Measurements from ENCODE around the gene RNF187. TPM values are rescaled to one million over a fixed set of nuclear protein-coding genes. Genes with fewer than 3 reads are reported as not detected.

Gene RNF187
- total RNA-seq, 1 experiment from 2014 or later = 137 TPM

DNA sequence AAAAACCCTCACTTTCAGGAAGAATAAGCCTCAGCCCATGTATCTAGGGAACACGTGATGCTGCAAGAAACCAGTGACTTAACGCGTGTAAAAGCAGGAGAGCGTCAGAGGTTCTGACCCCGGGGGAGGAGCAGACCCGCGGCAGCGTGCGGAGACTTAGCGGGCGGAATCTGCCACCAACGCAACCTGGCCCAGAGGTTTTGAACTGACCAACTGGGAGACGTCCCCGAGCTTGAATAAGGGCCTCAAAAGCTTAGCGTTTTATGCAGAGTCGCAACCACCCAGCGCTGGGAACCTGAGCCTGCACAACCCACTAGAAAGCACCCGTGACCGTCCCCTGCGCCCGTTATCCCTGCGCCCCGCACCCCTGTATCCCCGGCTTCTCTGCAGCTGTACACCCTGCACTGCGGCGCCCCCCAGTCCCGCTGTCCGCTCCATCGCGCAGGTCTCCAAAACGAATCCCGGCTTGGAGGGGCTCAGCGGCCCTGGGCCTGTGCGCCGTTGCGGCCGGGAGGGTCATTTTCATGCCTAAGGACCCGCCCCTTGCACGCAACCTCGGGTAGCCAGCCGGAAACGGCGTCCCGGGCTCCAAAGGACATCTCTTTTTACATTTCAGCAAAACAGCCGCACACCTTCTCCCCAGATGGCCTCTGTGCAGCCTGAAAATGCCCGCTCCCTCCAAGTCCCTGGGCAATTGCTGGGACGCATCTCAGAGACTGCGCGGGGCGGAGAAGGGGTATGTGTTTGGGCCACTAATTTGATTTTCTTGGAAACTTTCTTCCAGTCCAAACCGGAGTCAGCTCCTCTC is 41.1 kb upstream of the RNF187 start (continued):
- TF ChIP-seq EZH2 (IDR thresholded peaks at IDR 0.05) (no peak), RAD21 (IDR thresholded peaks at IDR 0.05; ENCODE audit: low read depth) (no peak), ZBTB33 (IDR thresholded peaks at IDR 0.05; ENCODE audit: extremely low read depth, insufficient replicate concordance, low read length) (no peak), CBX3 (IDR thresholded peaks at IDR 0.05; ENCODE audit: low read depth) (no peak), POLR2A (IDR thresholded peaks at IDR 0.05; ENCODE audit: borderline replicate concordance, extremely low read depth, insufficient read depth, insufficient read length) (no peak)
- TF ChIP-seq, protein P1, sequence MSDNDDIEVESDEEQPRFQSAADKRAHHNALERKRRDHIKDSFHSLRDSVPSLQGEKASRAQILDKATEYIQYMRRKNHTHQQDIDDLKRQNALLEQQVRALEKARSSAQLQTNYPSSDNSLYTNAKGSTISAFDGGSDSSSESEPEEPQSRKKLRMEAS (IDR thresholded peaks at IDR 0.05) = no peak

- DNase-seq (ENCODE audit: low read depth, low spot score) (no peak), ATAC-seq (no peak)
- ChIA-PET POLR2A (no interaction called here), RAD21 (ENCODE audit: low non-redundant PET in 1 of 2, low total read pairs in 2 of 2, uncharacterized antibody in 2 of 2, unreplicated experiment in 2 of 2) (no interaction called here), CTCF (no interaction called here)
- intact Hi-C loops (cut with micrococcal nuclease) = no loop called here
- Histone ChIP-seq H3K4me3 (replicated peaks in 1 of 2; ENCODE audit: low read depth in 1 of 2, low read length in 2 of 2) (no peak overlapping the region), H3K27ac (ENCODE audit: low read depth, low read length) (no peak overlapping the region), H3K36me3 (ENCODE audit: control insufficient read depth in 1 of 2, insufficient read depth in 2 of 2, low read length in 2 of 2) (no peaks in the 10 kb centered on the region), H2AFZ (ENCODE audit: low read depth, low read length, poor library complexity, severe bottlenecking) (no peak overlapping the region), H3K9me3 (ENCODE audit: control insufficient read depth in 1 of 2, insufficient read depth in 1 of 2, low read depth in 1 of 2, low read length in 2 of 2) (no peaks in the 10 kb centered on the region), H3K4me1 (ENCODE audit: control insufficient read depth in 1 of 2, insufficient read depth in 2 of 2, low read length in 2 of 2) (peaks cover 0 to 1% of the 10 kb centered on the region in 2 experiments; a peak in 1 of 4 replicates), H3K79me2 (ENCODE audit: insufficient read depth, low read length) (no peaks in the 10 kb centered on the region), H3K27me3 (ENCODE audit: insufficient read depth, low read length) (no peaks in the 10 kb centered on the region), H4K20me1 (ENCODE audit: insufficient read depth) (no peaks in the 10 kb centered on the region), H3K4me2 (ENCODE audit: low read length) (no peak overlapping the region), H3K9me2 (ENCODE audit: insufficient read depth) (no peaks in the 10 kb centered on the region), H3K9ac (ENCODE audit: low read length) (no peak overlapping the region)
- BruUV-seq (replicated peaks) = no TSS peak
- TF ChIP-seq POLR2AphosphoS5 (IDR thresholded peaks at IDR 0.05; ENCODE audit: low read depth, low read length) = no peak
- TF ChIP-seq ELF1 (IDR thresholded peaks at IDR 0.05; ENCODE audit: borderline replicate concordance, low read depth) = no peak
- TF ChIP-seq SRF (IDR thresholded peaks at IDR 0.05; ENCODE audit: low read depth) = no peak
- TF ChIP-seq EZH2 (IDR thresholded peaks at IDR 0.05) = no peak
- no peak for TF ChIP-seq REST (IDR thresholded peaks at IDR 0.05; ENCODE audit: low read depth)
- no peak for TF ChIP-seq CEBPB (IDR thresholded peaks at IDR 0.05; ENCODE audit: low read depth)
- no peak for TF ChIP-seq ZFX (IDR thresholded peaks at IDR 0.05)
- no peak for TF ChIP-seq RAD21 (IDR thresholded peaks at IDR 0.05; ENCODE audit: low read depth)
- TF ChIP-seq ATF3 (IDR thresholded peaks at IDR 0.05) = no peak
- no peak for TF ChIP-seq SIN3A (IDR thresholded peaks at IDR 0.05; ENCODE audit: low read depth)
- TF ChIP-seq, protein P2, sequence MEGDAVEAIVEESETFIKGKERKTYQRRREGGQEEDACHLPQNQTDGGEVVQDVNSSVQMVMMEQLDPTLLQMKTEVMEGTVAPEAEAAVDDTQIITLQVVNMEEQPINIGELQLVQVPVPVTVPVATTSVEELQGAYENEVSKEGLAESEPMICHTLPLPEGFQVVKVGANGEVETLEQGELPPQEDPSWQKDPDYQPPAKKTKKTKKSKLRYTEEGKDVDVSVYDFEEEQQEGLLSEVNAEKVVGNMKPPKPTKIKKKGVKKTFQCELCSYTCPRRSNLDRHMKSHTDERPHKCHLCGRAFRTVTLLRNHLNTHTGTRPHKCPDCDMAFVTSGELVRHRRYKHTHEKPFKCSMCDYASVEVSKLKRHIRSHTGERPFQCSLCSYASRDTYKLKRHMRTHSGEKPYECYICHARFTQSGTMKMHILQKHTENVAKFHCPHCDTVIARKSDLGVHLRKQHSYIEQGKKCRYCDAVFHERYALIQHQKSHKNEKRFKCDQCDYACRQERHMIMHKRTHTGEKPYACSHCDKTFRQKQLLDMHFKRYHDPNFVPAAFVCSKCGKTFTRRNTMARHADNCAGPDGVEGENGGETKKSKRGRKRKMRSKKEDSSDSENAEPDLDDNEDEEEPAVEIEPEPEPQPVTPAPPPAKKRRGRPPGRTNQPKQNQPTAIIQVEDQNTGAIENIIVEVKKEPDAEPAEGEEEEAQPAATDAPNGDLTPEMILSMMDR (IDR thresholded peaks at IDR 0.05 in 2 of 3, conservative IDR thresholded peaks at IDR 0.05 in 1 of 3; ENCODE audit: borderline replicate concordance in 1 of 3, insufficient read depth in 1 of 3, low read depth in 2 of 3, low read length in 2 of 3) = no peak
- TF ChIP-seq YY1 (IDR thresholded peaks at IDR 0.05; ENCODE audit: extremely low read depth, insufficient replicate concordance, low read depth, low read length) = no peak
- no peak for TF ChIP-seq EZH2phosphoT487 (IDR thresholded peaks at IDR 0.05; ENCODE audit: borderline replicate concordance)
- no peak for TF ChIP-seq POLR2A (IDR thresholded peaks at IDR 0.05; ENCODE audit: borderline replicate concordance, extremely low read depth, insufficient read depth, insufficient read length)
Observed at GRCh38 chr1:228446852-228447251, 40.3 kb upstream of the RNF187 start.

All from HCT116 (cell line).